T-cell (primary cell): ENCODE data around the gene SLC16A1. TPM values are rescaled to one million over a fixed set of nuclear protein-coding genes. Genes with fewer than 3 reads are reported as not detected.
"Not testable (repeated sequence)": the region's sequence is repeated elsewhere in the genome, so short reads cannot be mapped to it uniquely, and the experiment has no call there.

Source experiments
- ATAC-seq, 4 experiments: fragments of 200-7000 bp in 3 of 4; fragments of 150-1000 bp in 1 of 4; cut with Tn5 transposase; replicated peaks in 1 of 4; 1 replicate in 3 of 4; 2 replicates in 1 of 4; pipeline ENCODE4 v1.10.0; 2021; ENCODE audit warnings: moderate library complexity in 3 of 4, mild to moderate bottlenecking in 2 of 4, moderate number of reproducible peaks in 1 of 4
- CTCF ChIA-PET, 2 donors: fragments of 300-600 bp; sonication (Branson Sonifier 250); formaldehyde crosslinking; loops; one replicate each; lab custom pipeline; 2022; ENCODE audit warnings: antibody characterized with exemption in 2 of 2; lab: Charles Lee
- POLR2A ChIA-PET, 2 donors: fragments of 300-600 bp; sonication (Branson Sonifier 250); formaldehyde crosslinking; loops; one replicate each; lab custom pipeline; 2022; ENCODE audit warnings: antibody characterized with exemption in 2 of 2; lab: Charles Lee
- DNase-seq, 35 experiments: peaks; one replicate each; pipeline versions ENCODE4 v3.0.0 to v3.0.0-alpha.2; 2013 to 2023
- H3K27ac ChIP-seq: one replicate; pipeline ENCODE4 v1.5.1; 2013; ENCODE audit warnings: low read length
- H3K27me3 ChIP-seq, 2 experiments: replicated peaks in 1 of 2; 1 replicate in 1 of 2; 2 replicates in 1 of 2; pipeline versions ENCODE4 v1.6.1 to v1.7.0; 2013; ENCODE audit warnings: low read length in 1 of 2, mixed read lengths in 1 of 2; ENCODE audit not compliant: control insufficient read depth in 2 of 2, insufficient read depth in 2 of 2; ENCODE audit errors: extremely low read depth in 1 of 2
- H3K36me3 ChIP-seq, 2 donors: 1 replicate in 1 of 2; 2 replicates in 1 of 2; pipeline versions ENCODE4 v1.6.1 to v1.7.0; 2013; ENCODE audit warnings: low read length in 1 of 2; ENCODE audit not compliant: control insufficient read depth in 2 of 2, insufficient read depth in 1 of 2; ENCODE audit errors: extremely low read depth in 1 of 2
- H3K4me1 ChIP-seq, 2 experiments: 1 replicate in 1 of 2; 2 replicates in 1 of 2; pipeline versions ENCODE4 v1.6.1 to v1.7.0; 2013; ENCODE audit warnings: low read length in 2 of 2, mixed read lengths in 1 of 2; ENCODE audit not compliant: insufficient read depth in 2 of 2, control insufficient read depth in 1 of 2; ENCODE audit errors: extremely low read depth in 1 of 2
- H3K4me3 ChIP-seq, 2 donors: 1 replicate in 1 of 2; 2 replicates in 1 of 2; pipeline versions ENCODE4 v1.5.1 to v1.7.0; 2013; ENCODE audit warnings: mild to moderate bottlenecking in 2 of 2, low read length in 1 of 2, moderate library complexity in 1 of 2; ENCODE audit not compliant: control insufficient read depth in 1 of 2; ENCODE audit errors: extremely low read depth in 1 of 2
- H3K9me3 ChIP-seq: 2 replicates; pipeline ENCODE4 v1.7.0; 2013
- H3K27ac Mint-ChIP-seq, 2 donors: one replicate each; pipeline ENCODE4 v1.8.0; 2020 to 2021; ENCODE audit warnings: mild to moderate bottlenecking in 2 of 2, mixed read lengths in 2 of 2
- H3K27me3 Mint-ChIP-seq, 2 donors: one replicate each; pipeline ENCODE4 v1.8.0; 2021 to 2022; ENCODE audit warnings: mixed read lengths in 2 of 2
- H3K36me3 Mint-ChIP-seq: one replicate; pipeline ENCODE4 v1.8.0; 2021; ENCODE audit warnings: mixed read lengths
- H3K4me1 Mint-ChIP-seq, 3 donors: one replicate each; pipeline ENCODE4 v1.8.0; 2020 to 2022; ENCODE audit warnings: mixed read lengths in 3 of 3, mild to moderate bottlenecking in 1 of 3
- H3K4me3 Mint-ChIP-seq, 3 donors: one replicate each; pipeline ENCODE4 v1.8.0; 2020 to 2022; ENCODE audit warnings: mild to moderate bottlenecking in 3 of 3, mixed read lengths in 3 of 3, moderate library complexity in 3 of 3
- H3K9me3 Mint-ChIP-seq, 3 donors: one replicate each; pipeline ENCODE4 v1.8.0; 2020 to 2022; ENCODE audit warnings: mixed read lengths in 3 of 3
- WGBS: methylation state at CpG from one replicate; pipeline ENCODE4 v1.1.5; 2013; ENCODE audit warnings: missing lambda C conversion rate; ENCODE audit not compliant: insufficient coverage; 5-methylcytosine and 5-hydroxymethylcytosine counted together
- total RNA-seq, 35 experiments: library from RNA in 6 of 35; stranded (reverse) in 6 of 35; fragments of 120-200 nt in 1 of 35; gene quantifications; one replicate each; pipeline versions ENCODE4 v1.2.1 to v1.2.4 and lab custom pipeline; 2013 to 2026

SLC16A1 gene
- total RNA-seq, 5 donors from 2014 or later (not counting 1 experiment from before 2014, with no cell fraction given) = 13.3 to 23.2 (median 20.3) TPM

GRCh38 chr1:112985123-112985522 lies 29.1 kb upstream of the SLC16A1 start:
- Mint-ChIP-seq H3K27ac (no peak overlapping the region), H3K4me1 (peaks cover 0 to 7% (median 0%) of the 10 kb centered on the region in 3 donors), H3K36me3 (peaks cover 5% of the 10 kb centered on the region), H3K9me3 (no peaks in the 10 kb centered on the region), H3K4me3 (no peak overlapping the region), H3K27me3 (no peaks in the 10 kb centered on the region)
- ChIA-PET POLR2A (no interaction called here), CTCF (interaction anchor here in 1 of 2 donors (0.6 kb wide), 1 partner anchor 101 kb away, joined by 3 read pairs; no protein-coding TSS in a partner anchor)
- ATAC-seq = no peak
- DNase-seq = no peak
- Histone ChIP-seq H3K36me3 (no peaks in the 10 kb centered on the region), H3K4me1 (no peaks in the 10 kb centered on the region), H3K4me3 (no peak overlapping the region), H3K9me3 (no peaks in the 10 kb centered on the region), H3K27me3 (no peaks in the 10 kb centered on the region), H3K27ac (no peak overlapping the region)
- no CpG with 5 or more reads among the region's 2 CpGs for WGBS

- Mint-ChIP-seq H3K36me3 (peaks cover 5% of the 10 kb centered on the region), H3K27ac (no peak overlapping the region), H3K4me1 (peaks cover 0 to 7% (median 0%) of the 10 kb centered on the region in 3 donors), H3K27me3 (no peaks in the 10 kb centered on the region), H3K9me3 (no peaks in the 10 kb centered on the region), H3K4me3 (no peak overlapping the region)
- no peaks in the 10 kb centered on the region for H3K9me3 ChIP-seq
- POLR2A ChIA-PET = no interaction called here
- ATAC-seq (no peak), DNase-seq (no peak)
- no peaks in the 10 kb centered on the region for H3K4me1 ChIP-seq
- H3K27ac ChIP-seq = no peak overlapping the region
- no CpG with 5 or more reads among the region's 6 CpGs for WGBS
- CTCF ChIA-PET = no interaction called here
- H3K4me3 ChIP-seq = no peak overlapping the region
- H3K36me3 ChIP-seq = no peaks in the 10 kb centered on the region
- no peaks in the 10 kb centered on the region for H3K27me3 ChIP-seq
Observed at GRCh38 chr1:112983537-112984131, 27.6 kb upstream of the SLC16A1 start.

GRCh38 chr1:112982853-112983536 lies 27.0 kb upstream of the SLC16A1 start:
- H3K4me1 Mint-ChIP-seq = peaks cover 0 to 7% (median 0%) of the 10 kb centered on the region in 3 donors
- no peaks in the 10 kb centered on the region for H3K36me3 ChIP-seq
- ChIA-PET CTCF (no interaction called here), POLR2A (no interaction called here)
- ATAC-seq = no peak
- no peak overlapping the region for H3K27ac Mint-ChIP-seq
- no CpG with 5 or more reads among the region's 5 CpGs for WGBS
- no peak overlapping the region for H3K4me3 ChIP-seq
- H3K9me3 Mint-ChIP-seq = no peaks in the 10 kb centered on the region
- H3K4me3 Mint-ChIP-seq = no peak overlapping the region
- H3K4me1 ChIP-seq = no peaks in the 10 kb centered on the region
- no peaks in the 10 kb centered on the region for H3K27me3 ChIP-seq
- no peaks in the 10 kb centered on the region for H3K9me3 ChIP-seq
- peaks cover 5% of the 10 kb centered on the region for H3K36me3 Mint-ChIP-seq
- no peak for DNase-seq
- no peak overlapping the region for H3K27ac ChIP-seq
- H3K27me3 Mint-ChIP-seq = no peaks in the 10 kb centered on the region

GRCh38 chr1:112982328-112982727 lies 26.3 kb upstream of the SLC16A1 start:
- H3K27me3 Mint-ChIP-seq = no peaks in the 10 kb centered on the region
- Histone ChIP-seq H3K4me3 (no peak overlapping the region), H3K4me1 (no peaks in the 10 kb centered on the region), H3K9me3 (no peaks in the 10 kb centered on the region), H3K27me3 (no peaks in the 10 kb centered on the region), H3K27ac (no peak overlapping the region), H3K36me3 (no peaks in the 10 kb centered on the region)
- H3K27ac Mint-ChIP-seq = no peak overlapping the region
- peaks cover 0 to 7% (median 0%) of the 10 kb centered on the region in 3 donors for H3K4me1 Mint-ChIP-seq
- no peak for DNase-seq
- no CpG with 5 or more reads among the region's 2 CpGs for WGBS
- H3K36me3 Mint-ChIP-seq = peaks cover 5% of the 10 kb centered on the region
- no peaks in the 10 kb centered on the region for H3K9me3 Mint-ChIP-seq
- H3K4me3 Mint-ChIP-seq = no peak overlapping the region
- POLR2A ChIA-PET = no interaction called here
- CTCF ChIA-PET = interaction anchor here in 1 of 2 donors (0.7 kb wide), 1 partner anchor 1530 kb away, joined by 3 read pairs; no protein-coding TSS in a partner anchor
- ATAC-seq = no peak

- H3K27ac ChIP-seq, H3K4me1 ChIP-seq, H3K9me3 ChIP-seq, H3K4me1 Mint-ChIP-seq, H3K9me3 Mint-ChIP-seq, H3K36me3 Mint-ChIP-seq, ATAC-seq, POLR2A ChIA-PET, H3K36me3 ChIP-seq, H3K27ac Mint-ChIP-seq, H3K4me3 ChIP-seq, H3K27me3 Mint-ChIP-seq, H3K27me3 ChIP-seq, DNase-seq, H3K4me3 Mint-ChIP-seq: not testable (repeated sequence)
- 100% methylated on average over 1 of the region's 8 CpGs for WGBS
- CTCF ChIA-PET = interaction anchor here (0.6 to 0.7 kb wide), 2 partner anchors 175 to 1529 kb away, joined by 3 to 7 read pairs; no protein-coding TSS in a partner anchor
Observed at GRCh38 chr1:112981834-112982233, 25.8 kb upstream of the SLC16A1 start.

GRCh38 chr1:112981426-112981825 lies 25.4 kb upstream of the SLC16A1 start:
- ChIA-PET POLR2A (no interaction called here), CTCF (interaction anchor here (0.6 to 0.7 kb wide), 2 partner anchors 175 to 1529 kb away, joined by 3 to 7 read pairs; no protein-coding TSS in a partner anchor)
- no CpG with 5 or more reads among the region's 1 CpG for WGBS
- Histone ChIP-seq H3K27me3 (no peaks in the 10 kb centered on the region), H3K4me3 (no peak overlapping the region), H3K9me3 (no peaks in the 10 kb centered on the region), H3K27ac (no peak overlapping the region), H3K4me1 (no peaks in the 10 kb centered on the region), H3K36me3 (no peaks in the 10 kb centered on the region)
- Mint-ChIP-seq H3K4me3 (no peak overlapping the region), H3K4me1 (peaks cover 0 to 7% (median 0%) of the 10 kb centered on the region in 3 donors), H3K27ac (no peak overlapping the region), H3K9me3 (no peaks in the 10 kb centered on the region), H3K36me3 (peaks cover 5% of the 10 kb centered on the region), H3K27me3 (no peaks in the 10 kb centered on the region)
- no peak for ATAC-seq
- DNase-seq = no peak
